SIG-M5 treated with dmso at 0.1 percent for 504 hours (cell line): ENCODE data around the gene WFDC1.
"Not testable (repeated sequence)": the region's sequence is repeated elsewhere in the genome, so short reads cannot be mapped to it uniquely, and the experiment has no call there.

Experiments
- DNase-seq: peaks from one replicate; lab custom pipeline; 2025; ENCODE audit not compliant: unreplicated experiment; lab: John Stamatoyannopoulos, UW

The WFDC1 gene

DNA sequence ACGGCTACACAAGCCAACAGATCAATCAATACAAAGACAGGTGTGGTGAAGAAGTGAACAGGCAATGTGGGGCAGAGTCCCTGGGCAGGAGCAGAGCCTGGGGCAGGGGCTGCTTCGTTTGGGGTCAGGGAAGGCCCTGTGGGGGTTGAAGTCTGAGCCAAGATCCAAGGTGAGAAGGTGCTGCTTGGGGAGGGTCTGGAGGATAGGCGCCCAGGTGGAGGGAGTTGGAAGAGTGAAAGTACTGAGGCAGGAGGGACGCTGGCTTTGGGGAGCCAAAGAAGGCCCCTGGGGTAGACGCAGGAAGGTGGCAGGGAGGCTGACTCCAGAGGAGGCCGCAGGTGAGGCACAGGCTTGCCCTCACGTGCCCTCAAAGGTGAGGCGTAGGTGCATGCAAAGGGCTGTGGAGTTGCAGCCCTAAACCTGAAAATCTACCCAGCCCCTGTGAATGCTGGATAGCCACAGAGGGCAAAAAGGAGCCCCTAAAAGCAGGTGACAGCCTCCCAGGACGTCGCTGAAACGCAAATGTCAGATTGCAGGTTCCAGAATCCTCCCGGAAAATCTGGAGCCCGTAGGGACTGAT is 33.3 kb downstream of the WFDC1 start:
- no peak for DNase-seq

DNA sequence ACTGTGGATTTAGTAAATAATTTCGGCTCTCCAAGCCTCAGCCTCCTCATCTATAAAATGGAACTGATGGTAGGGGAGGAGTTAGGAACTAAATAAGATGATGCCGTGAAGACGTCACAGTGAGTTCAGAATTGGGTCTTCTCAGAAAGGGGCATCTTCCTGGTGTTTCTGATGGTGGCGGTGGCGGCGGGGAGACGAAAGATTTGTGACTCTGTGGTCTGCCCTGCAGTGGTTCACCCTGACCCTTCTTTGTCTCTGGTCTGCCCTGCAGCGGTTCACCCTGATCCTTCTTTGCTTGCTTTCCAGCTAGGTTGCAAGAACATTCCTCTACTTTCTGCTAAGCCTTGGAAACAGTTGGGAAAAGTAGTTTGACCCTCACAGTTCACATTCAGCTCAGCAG is 34.3 kb downstream of the WFDC1 start:
- no peak for DNase-seq

DNA sequence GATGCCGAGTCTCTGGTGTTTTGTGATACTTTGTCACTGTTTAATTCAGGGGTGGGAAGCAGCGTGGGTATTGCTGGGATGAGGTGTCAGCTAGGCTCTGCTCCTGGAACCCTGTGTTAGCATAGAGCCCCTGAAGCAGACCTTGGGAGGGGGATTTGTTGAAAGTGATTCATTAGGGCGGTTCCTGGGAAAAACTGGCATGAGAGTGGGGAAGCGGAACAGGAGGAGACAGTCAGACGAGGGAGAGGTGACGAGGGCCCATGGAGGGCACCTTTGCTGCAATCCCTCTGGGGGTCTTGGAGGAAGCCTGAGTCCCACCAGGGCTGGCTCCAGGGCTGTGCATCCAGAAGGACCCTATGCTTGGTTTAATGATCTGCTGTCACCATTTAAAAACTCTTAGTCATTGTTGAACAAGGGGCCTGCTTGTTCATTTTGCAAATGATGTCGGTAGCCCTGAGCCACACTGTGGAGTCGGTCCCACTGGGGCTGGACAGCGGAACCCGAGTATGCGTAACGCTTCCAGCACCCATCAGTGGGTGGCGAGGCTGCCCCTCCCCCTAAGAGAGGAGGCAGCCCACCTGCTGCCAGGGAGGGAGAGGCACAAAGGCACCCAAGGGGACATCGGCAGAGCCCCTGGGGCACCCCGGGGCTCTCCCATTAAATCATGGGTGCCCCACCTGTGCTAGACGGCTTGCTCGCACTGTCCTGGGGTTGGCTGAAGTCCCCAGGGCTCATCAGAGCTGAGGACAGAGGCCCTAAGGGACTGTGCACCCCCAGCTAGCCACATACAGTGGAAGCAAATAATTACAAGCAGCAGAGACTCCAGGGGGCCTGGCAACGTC is 35.4 kb downstream of the WFDC1 start:
- DNase-seq = no peak

DNA sequence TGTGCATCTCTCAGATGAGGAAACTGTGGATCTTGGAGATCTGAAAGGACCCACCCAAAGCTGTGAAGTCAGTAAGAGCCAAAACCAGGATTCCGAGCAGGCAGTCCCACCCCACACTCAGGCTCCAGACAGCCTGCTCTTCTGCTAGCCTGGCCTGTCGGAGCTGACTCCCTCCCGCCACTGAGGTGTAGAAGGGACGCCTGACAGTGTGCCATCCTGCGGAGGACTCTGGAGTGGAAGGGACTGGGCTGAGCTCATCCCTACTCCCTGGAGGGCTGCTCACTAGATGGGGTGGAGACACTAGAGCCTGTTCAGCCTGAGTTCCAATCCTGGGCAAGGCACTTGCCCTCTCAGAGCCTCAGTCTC is 36.0 kb downstream of the WFDC1 start:
- no peak for DNase-seq

DNA sequence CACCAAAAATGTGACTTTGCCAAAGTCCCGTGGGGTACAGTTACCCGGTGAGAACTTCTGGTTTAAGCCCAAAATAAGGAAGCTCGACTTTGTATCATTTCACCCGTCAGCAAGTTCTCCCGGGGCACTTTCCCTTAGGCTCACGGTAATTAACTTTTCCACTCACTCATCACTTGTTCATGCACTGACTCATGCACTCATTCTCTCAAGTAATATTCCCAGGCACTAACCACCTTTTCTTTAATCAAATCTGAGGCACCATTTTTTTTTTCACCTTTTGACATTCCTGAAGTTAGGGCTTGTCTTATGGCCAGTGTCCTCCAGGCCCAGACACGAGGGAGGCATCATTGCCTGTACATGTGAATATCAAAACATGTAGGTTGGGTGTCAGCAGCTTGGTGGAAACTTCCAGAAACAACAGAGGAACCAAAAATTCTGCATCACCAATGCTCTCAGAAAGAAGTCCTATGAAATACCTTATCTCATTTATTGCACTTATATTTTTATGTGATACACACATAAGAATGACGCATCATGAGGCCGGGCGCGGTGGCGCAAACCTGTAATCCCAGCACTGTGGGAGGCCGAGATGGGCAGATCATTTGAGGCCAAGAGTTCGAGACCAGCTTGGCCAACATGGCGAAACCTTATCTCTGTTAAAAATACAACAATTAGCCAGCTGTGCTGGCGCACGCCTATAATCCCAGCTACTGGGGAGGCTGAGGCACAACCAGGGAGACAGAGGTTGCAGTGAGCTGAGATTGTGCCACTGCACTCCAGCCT is 37.5 kb downstream of the WFDC1 start:
- DNase-seq = no peak

DNA sequence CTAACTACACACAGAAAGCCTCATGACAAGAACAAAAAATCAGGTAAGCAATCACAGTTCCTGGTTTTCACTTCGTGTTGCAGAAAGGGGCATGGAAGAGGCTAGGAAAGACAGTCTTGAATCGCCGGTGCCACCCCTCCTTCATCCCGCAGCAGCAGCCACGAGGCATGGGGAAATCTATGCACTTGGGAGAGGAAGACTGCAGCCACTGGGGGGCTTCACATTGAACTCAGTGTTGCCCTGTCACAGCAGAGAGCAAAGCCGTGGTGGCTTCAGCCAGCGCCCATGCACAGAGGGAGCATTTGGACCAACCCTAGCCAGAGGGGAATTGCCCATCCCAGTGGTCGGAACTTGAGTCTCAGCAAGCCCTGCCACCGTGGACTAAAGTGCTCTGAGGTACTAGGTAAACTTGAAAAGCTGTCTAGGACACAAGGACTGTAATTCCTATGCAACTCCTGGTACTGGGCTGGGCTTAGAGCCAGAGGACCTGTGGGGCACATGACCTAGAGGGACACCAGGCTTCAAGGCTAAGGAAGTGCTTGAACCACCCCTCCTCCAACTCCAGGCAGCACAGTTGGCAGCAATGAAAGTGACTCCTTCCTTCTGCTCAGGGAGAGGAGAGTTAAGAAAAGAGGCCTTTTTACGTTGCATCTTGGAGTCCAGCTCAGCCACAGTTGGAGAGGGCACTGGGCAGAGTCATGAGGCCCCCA is 38.5 kb downstream of the WFDC1 start:
- DNase-seq = peak; percentile 48

DNA sequence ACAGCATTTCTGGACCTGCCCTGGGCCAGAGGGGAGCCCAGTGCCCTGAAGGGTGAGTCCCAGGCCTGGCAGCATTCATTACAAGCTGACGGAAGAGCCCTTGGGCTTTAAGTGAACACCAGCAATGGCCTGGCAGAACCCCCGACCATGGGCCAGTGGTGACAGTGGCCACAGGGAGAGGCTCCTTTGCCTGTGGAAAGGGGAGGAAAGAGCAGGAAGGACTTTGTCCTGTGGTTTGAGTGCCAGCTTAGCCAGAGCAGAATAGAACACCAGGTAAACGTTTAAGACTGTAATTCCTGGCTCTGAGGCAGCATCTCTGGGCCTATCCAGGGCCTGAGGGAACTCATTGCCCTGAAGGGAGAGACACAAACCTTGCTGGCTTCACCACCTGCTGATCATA is 39.4 kb downstream of the WFDC1 start:
- no peak for DNase-seq

DNA sequence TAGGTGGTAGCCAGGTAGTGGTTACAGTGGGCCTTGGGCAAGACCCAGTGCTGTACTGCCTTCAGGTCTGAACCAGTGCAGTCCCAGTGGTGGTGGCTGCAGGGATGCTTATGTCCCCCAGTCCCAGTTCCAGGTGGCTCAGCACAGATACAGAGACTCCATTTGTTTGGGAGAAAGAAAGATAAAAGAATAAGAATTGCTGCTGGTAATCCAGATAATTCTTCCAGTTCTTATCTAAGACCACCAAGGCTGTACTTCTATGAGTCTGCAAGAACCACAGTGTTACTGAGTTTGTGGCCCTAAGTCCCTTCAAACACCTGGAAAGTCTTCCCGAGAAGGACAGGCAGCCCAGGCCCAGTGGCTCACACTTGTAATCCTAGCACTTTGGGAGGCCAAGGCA is 39.8 kb downstream of the WFDC1 start:
- no peak for DNase-seq

DNA sequence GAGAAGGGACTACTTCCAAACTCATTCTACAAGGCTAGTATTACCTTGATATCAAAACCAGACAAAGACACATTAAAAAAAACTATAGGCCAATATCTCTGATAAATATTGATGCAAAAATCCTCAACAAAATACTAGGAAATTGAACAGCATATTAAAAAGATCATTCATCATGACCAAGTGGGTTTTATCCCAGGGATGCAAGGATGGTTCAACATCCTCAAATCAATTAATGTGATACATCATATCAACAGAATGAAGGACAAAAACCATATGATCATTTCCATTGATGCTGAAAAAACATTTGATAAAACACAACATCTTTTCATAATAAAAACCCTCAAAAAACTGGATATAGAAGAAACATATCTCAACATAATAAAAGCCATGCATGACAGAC is 42.6 kb downstream of the WFDC1 start:
- DNase-seq = not testable (repeated sequence)

DNA sequence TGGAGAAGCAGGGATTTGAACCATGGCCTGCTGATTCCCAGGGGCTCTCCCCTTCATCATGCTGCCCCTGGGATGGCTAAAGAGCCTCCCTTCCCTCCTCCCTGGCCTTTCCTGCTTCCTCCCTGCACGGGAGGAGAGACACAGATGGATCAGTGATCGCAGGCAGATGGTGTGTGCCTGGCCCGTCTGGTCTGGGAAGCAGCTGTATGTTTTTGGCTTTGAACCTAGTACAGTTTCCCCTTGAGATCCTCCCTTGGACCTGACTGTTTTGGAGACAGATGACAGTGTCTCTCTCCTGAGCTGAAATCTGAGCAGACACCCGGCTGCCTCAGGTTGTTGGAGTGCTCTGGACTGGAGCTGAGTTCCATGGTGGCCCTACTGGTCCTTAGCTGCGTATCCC is 44.6 kb downstream of the WFDC1 start:
- no peak for DNase-seq

DNA sequence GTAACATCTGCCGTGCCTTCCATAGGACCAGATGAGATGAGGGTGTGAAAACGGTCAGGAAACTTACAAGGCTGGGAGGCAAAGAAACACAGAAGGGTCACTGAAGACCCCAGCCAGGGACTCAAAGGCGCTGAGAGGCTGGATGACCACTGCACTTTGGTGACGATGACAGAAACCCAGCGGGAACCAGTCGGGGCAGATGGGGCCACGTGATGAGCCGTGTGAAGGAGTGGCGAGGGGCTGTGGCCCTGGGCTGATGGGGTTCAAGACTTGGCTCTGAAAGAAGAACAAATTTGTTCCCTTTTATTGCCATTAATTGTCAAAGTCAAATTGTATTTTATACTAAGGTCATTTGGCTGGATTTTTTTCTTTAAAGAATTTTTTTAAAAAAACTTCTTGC is 45.1 kb downstream of the WFDC1 start:
- DNase-seq = no peak

DNA sequence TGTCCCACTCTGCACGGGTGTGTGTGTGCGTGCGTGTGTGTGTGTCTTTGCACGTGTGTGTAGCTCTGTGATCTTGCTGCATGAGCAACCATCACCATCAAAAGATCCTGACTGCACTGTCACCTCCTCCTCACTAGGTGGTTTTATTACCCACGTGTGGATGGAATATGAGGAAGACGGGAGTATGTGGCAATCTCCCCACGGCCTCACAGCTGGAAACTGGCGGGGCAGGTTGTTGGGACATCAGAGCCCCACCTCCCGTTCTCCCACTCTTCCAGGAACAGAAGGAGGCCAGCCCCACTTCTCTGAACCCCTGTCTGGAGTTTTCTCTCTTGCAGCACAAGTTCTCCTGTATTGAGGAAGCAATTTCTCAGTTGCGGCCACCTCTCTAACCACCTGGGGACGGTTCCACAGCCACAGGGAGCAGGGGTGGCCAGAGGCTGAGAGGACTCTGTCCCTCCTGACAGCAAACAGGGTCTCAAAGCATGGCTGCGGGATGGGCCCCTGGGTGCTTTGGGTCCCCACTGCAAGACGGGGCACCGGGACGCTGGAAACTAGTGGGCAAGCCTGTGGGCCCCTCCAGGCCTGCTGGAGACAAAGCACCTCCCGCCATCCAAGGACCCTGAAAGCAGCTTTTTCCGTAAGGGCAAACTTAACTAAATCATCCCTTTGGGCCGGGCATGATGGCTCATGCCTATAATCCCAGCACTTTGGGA is 45.8 kb downstream of the WFDC1 start:
- DNase-seq = peak; percentile 57

DNA sequence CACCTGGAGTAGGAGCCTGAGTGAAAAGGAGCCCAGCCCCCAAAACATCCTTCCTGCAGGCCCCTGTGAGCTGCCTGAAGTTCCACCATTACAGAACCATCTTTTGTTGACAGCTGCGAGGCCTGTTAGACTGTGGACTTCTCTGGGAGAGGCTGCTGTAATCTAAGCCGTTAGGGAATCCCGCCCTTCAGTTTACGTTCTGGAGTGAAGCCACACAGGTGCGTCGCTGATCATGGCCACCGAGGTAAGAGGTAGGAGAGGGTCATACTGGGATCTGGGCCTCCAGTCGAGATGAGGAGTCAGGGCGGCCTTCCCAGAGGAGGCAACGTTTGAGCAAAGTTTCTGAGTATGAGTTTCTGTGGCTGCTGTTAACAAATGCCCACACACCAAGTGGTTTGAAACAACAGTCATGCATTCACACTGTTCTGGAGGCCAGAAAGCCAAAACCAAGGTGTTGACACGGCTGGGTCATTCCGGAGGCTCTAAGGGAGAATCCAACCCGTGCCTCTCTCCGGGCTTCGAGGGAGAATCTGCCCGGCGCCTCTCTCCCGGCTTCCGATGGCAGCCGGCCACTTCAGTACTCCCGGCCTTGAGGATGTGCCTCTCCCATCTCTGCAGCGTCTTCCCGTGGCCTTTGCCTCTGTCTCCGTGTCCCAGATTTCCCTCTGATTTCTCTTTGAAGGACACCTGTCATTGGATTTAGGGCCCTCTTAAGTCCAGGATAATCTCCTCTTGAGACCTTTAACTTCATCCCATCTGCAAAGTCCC is 47.0 kb downstream of the WFDC1 start:
- DNase-seq = no peak

DNA sequence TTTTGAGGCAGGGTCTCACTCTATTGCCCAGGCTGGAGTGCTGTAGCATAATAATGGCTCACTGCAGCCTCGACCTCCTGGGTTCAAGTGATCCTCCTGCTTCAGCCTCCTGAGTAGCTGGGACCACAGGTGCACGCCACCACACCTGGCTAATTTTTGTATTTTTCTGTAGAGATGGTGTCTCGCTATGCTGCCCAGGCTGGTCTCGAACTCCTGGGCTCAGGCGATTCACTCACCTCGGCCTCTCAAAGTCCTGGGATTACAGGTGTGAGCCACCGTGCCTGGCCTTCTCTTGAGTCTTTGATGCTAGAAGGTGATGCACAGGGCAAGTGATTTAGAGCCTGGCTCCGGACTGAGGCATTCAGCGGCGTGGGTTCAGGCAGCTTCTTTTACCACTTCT is 49.1 kb downstream of the WFDC1 start:
- DNase-seq = not testable (repeated sequence)

DNA sequence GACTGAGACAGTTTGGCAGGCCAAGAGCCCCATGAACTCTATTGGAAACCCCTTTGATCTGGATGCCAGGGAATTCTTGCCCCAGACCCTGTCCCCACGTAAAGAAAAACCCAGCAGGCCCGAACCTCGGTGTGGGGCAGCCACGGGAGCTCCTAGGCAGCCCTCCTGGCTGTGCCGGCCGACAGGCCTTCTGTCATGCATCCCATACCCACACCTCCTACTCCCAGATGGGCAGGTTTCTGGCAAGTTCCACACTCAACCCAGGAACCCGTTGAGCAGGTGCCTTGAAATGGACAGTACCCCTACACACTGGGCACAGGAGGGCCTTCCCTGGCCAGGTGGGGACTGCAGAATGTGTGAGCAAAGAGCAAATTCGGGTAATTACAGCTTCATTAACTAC is 50.1 kb downstream of the WFDC1 start:
- DNase-seq = no peak

DNA sequence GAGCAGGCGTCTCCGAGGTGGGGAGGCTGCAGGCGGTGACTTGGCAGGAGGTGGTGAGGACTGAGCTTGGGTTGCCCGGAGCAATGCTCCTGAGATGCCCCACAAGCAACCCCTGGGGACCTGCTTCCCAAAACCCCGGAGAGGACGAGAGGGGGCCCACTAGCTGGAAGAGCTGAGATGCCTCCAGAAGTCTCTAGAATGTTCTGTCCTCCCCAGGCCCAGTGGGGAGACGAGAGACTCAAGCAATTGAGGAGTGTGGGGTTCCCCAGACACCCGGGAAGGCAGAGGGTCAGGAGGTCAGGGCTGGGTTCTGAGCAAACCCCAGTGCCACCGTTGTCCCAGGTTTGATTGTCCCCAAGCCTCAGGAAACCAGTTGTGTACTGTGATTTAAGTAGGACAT is 52.5 kb downstream of the WFDC1 start:
- DNase-seq = no peak

DNA sequence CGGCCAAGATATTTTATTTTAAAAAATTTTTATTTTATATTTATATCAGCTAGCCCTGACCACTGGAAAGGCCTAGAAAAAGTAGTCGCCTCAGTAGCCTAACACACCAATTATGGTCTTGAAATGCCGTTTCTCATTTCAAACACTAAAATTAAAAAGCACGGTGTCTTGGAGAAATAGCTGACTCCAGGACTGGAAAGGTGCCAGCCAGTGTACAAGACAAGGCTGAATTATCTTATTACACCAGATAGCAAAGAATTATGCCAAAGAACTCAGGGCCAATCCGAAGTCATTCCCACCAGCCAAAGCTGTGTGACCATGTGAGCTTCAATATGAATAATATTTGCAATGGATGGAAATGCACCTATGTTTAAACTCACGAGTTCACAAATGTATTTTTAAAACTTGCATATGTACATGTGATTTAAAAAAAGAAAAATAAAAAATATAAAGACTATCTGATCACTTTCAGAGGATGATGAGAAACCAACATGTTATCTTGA is 53.8 kb downstream of the WFDC1 start:
- no peak for DNase-seq

DNA sequence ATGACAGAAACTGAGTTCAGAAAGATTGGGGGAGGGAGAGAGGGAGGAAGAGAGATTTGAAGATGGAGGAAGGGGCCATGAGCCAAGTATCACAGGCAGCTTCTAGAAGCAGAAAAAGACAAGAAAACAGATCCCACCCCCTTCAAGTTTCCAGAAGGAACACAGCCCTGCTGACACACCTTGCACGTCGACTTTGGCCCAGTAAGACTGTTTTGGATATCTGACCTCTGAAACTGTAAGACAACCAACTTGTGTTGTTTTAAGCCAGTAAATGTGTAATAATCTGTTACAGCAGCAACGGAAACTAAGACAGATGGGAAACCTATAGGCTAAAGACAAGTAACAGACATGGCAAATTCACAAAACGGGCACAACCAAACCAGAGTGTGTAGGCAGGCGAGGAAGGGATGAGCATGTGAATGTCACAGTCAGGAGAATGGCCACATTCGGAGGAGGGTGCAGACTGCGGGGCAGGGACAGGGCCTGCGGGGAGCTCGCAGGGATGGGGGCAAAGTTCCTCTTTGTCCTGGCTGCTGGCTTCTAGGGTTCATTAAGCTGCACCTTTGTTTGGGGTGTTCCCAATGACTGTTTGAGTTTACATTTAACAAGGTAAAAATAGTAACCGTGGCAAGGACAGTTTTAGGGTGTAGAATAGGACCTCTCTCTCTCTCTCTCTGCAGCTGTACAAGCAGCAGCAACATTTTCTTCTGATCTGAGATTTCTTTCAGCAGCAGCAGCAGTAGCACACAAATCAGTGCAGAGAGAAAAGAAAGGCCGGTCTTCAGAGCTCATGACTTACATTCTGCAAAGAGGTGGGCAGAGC is 55.4 kb downstream of the WFDC1 start:
- DNase-seq = no peak
